ENCODE measurements around the gene CCDC89. TPM values are rescaled to one million over a fixed set of nuclear protein-coding genes. Genes with fewer than 3 reads are reported as not detected.

The CCDC89 gene
- total and polyA plus RNA-seq, 9 of the 15 experiments (the other 6 are each of a cell fraction or from before 2014, with no cell fraction given): 0.07 to 0.09 TPM; not detected in 7

GRCh38 chr11:85647604-85648299 lies 38.2 kb downstream of the CCDC89 start, which contains the start of gene TMEM126A (continued):
- TF ChIP-seq RBM34 (IDR thresholded peaks at IDR 0.05; ENCODE audit: borderline replicate concordance, insufficient read depth, low read length): no peak
- TF ChIP-seq CHD7 (IDR thresholded peaks at IDR 0.05; ENCODE audit: low read depth, low read length): no peak
- TF ChIP-seq ZNF224 (CRISPR knock-in tag; IDR thresholded peaks at IDR 0.05): no peak
- peak; percentile 66 for TF ChIP-seq ZBTB40 (IDR thresholded peaks at IDR 0.05)
- TF ChIP-seq ZBTB40 (CRISPR knock-in tag; IDR thresholded peaks at IDR 0.05): no peak
- no peak for TF ChIP-seq MECOM (CRISPR knock-in tag; IDR thresholded peaks at IDR 0.05)
- peak; percentile 81 for TF ChIP-seq TAF9B (IDR thresholded peaks at IDR 0.05; ENCODE audit: partially characterized antibody)
